C4-2B (cell line): ENCODE measurements around the gene ATP6AP1.

ENCODE experiments used
- CTCF ChIP-seq: fragments of 450-650 bp; conservative IDR thresholded peaks from 2 replicates; pipeline ENCODE4 v1.5.1; 2017; ENCODE audit warnings: mild to moderate bottlenecking
- ZFX ChIP-seq: fragments of 450-650 bp; IDR thresholded peaks from 2 replicates; pipeline ENCODE4 v1.6.1; 2017

DNA sequence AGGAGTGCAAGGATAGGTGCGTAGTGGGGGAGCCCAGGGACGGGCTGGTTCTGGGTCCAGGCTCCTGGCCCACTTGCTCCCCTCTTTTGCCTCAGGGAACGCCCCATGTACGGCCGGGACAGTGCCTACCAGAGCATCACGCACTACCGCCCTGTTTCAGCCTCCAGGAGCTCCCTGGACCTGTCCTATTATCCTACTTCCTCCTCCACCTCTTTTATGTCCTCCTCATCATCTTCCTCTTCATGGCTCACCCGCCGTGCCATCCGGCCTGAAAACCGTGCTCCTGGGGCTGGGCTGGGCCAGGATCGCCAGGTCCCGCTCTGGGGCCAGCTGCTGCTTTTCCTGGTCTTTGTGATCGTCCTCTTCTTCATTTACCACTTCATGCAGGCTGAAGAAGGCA, 47.7 kb upstream of the ATP6AP1 start:
- TF ChIP-seq CTCF (no peak), ZFX (no peak)
